Subcutaneous abdominal adipose tissue (tissue), 5 donors: Measurements from ENCODE around the gene CDYL2.

Source experiments
- H3K27ac ChIP-seq: one replicate; pipeline ENCODE4 v1.7.0; 2013; ENCODE audit warnings: low read depth, mild to moderate bottlenecking, inconsistent platforms, low read length, moderate library complexity
- H3K27me3 ChIP-seq, 5 donors: one replicate each; pipeline ENCODE4 v1.7.0; 2013; ENCODE audit warnings: low read length in 5 of 5, inconsistent platforms in 1 of 5; ENCODE audit not compliant: control insufficient read depth in 5 of 5, insufficient read depth in 4 of 5
- H3K36me3 ChIP-seq, 5 donors: one replicate each; pipeline ENCODE4 v1.7.0; 2013; ENCODE audit warnings: low read length in 5 of 5; ENCODE audit not compliant: control insufficient read depth in 5 of 5, insufficient read depth in 5 of 5
- H3K4me1 ChIP-seq, 5 donors: one replicate each; pipeline ENCODE4 v1.7.0; 2013; ENCODE audit warnings: low read length in 5 of 5, mild to moderate bottlenecking in 3 of 5, moderate library complexity in 1 of 5; ENCODE audit not compliant: control insufficient read depth in 5 of 5, insufficient read depth in 5 of 5
- H3K4me3 ChIP-seq, 5 donors: one replicate each; pipeline ENCODE4 v1.7.0; 2013; ENCODE audit warnings: low read length in 5 of 5, low read depth in 1 of 5
- H3K9ac ChIP-seq, 5 donors: one replicate each; pipeline ENCODE4 v1.7.0; 2013; ENCODE audit warnings: low read length in 5 of 5, mild to moderate bottlenecking in 4 of 5, moderate library complexity in 3 of 5
- H3K9me3 ChIP-seq, 5 donors: one replicate each; pipeline ENCODE4 v1.7.0; 2013; ENCODE audit warnings: low read length in 5 of 5; ENCODE audit not compliant: control insufficient read depth in 5 of 5
- donor health status: healthy.
- donor health status: healthy.
- donor health status: healthy.
- donor health status: healthy.
- donor health status: healthy.

The CDYL2 gene

DNA sequence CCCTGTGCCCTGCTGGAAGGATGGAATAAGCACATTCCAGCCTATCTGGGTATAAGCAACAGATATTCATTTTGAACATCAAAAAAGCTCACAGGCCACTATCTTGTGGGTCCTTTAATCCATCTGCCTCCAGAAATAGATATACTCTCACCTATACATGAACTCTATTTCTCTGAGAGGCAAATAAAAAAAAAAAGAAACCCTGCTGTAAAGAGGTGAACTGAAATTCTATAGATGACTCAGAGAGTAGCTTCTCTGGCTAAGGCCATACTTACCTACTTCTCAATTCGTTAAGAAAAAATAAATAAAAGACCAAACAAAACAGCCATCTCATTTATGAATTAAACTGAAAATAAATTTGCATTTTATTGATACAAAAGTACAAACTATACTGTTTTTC is 177.3 kb downstream of the CDYL2 start:
- Histone ChIP-seq H3K27me3 (no peaks in the 10 kb centered on the region), H3K4me1 (no peaks in the 10 kb centered on the region), H3K9ac (no peak overlapping the region), H3K36me3 (peaks cover 0 to 16% (median 4%) of the 10 kb centered on the region in 5 donors), H3K27ac (no peak overlapping the region), H3K9me3 (peaks cover 4 to 15% (median 9%) of the 10 kb centered on the region in 5 donors), H3K4me3 (no peak overlapping the region)

DNA sequence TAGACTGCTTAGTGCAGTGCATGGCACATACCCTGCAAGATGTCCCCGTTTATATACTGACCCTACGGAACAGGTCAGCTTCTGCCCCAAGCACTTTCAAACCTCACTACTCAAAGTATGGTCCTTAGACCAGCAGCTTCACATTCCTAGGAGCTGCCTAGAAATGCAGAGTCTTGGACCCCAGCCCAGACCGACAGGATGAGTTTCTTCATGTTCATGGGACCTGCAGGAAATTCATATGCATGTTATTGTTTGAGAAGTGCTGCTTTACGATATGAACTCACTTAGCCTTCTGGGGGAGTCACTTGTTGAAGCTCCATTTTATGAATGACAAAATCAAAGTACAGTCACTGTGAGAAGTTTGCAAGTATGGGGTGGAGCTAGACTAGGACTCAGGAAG is 181.0 kb downstream of the CDYL2 start:
- H3K36me3 ChIP-seq = peaks cover 7 to 24% (median 10%) of the 10 kb centered on the region in 5 donors

DNA sequence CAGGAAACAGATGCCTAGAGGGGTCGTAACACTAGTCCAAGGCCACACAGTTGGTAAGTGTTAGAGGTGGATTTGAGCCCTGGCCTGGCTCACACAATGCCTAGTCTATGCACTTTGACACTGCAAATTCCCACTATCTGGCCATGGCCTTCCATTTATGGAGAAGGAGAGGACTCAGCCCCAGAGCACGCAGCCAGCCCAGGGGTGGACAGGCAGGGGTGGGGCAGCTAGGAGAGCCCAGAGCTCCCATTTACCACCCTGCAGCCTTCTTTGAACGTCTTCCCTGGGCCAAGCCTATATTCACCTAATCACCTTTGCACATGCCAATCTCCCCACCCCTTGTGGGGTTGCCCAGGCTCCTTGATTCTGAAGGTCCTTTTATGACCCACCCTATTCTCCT is 182.4 kb downstream of the CDYL2 start:
- Histone ChIP-seq H3K36me3 (peaks cover 0 to 18% (median 10%) of the 10 kb centered on the region in 5 donors), H3K4me1 (no peaks in the 10 kb centered on the region), H3K9ac (no peak overlapping the region), H3K4me3 (no peak overlapping the region), H3K9me3 (peaks cover 4 to 9% (median 8%) of the 10 kb centered on the region in 5 donors), H3K27ac (no peak overlapping the region), H3K27me3 (no peaks in the 10 kb centered on the region)

More for the DNA sequence above, 181.0 kb downstream of the CDYL2 start:
- Histone ChIP-seq H3K27ac (no peak overlapping the region), H3K4me1 (no peaks in the 10 kb centered on the region), H3K9me3 (peaks cover 4 to 14% (median 8%) of the 10 kb centered on the region in 5 donors), H3K4me3 (no peak overlapping the region), H3K9ac (no peak overlapping the region), H3K27me3 (no peaks in the 10 kb centered on the region)

DNA sequence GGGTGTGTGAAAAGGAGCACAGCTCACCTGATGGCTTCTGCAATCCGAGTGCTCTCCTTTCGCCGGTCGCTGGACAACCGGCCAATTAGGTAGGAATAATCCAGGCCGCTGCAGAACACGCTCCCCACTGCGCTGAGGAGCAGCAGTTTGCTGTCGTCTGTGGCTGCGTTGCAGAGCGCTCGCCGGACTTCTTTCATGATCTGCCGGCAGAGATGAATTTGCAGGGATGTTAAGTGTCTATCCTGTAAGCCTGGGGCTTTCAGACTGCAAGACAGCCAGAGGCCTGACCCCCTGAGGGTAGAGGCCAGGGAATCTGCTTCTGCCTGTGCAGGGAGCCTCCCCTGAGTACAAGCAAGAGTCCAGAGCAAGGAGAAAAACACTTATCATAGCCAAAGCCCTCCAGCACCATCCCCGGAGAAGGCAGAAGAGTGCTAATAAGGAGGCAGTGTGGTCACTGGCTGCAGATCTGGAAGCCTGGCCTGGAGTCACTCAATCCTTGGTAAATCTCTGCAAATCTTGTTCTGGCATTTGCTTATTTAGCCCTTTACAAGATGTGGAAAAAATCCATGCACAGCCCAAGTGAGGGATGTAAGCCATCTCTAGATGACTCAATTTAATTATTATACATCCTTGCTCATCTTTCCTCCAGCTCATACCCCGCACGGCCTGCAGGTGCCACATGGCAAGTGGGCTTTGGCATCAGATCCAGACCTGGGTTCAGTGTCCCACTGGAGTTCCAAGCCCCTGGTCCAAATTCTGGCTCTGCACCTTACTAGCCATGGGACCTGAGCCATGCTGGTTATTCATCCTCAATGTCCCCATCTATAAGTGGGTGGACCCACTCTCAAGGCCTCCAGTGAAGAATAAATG is 183.4 kb downstream of the CDYL2 start:
- Histone ChIP-seq H3K9ac (no peak overlapping the region), H3K36me3 (peaks cover 0 to 18% (median 10%) of the 10 kb centered on the region in 5 donors), H3K4me1 (no peaks in the 10 kb centered on the region), H3K27ac (no peak overlapping the region), H3K27me3 (no peaks in the 10 kb centered on the region), H3K9me3 (peaks cover 4 to 9% (median 8%) of the 10 kb centered on the region in 5 donors), H3K4me3 (no peak overlapping the region)

DNA sequence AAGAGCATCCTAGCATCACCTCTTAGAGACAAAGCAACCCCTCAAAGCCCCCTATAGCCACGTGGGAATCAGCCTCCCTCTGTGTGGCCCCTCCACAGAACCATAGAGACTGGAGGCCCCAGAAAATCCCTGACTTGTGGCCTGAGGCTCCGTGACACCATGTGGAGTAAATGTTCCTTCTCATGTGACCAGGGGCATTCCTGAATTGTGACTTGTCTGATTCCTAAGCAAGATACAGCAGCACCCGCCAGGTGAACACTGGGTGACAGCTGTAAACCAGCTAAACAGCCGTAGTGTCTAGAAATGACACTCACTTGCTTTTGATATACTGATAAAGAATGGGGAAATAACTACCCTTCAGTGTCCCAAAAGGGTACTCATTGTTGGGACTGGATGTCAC is 184.6 kb downstream of the CDYL2 start:
- H3K4me1 ChIP-seq = no peaks in the 10 kb centered on the region
- H3K27ac ChIP-seq = no peak overlapping the region
- no peak overlapping the region for H3K4me3 ChIP-seq
- peaks cover 0 to 18% (median 10%) of the 10 kb centered on the region in 5 donors for H3K36me3 ChIP-seq
- H3K9me3 ChIP-seq = peaks cover 4 to 8% (median 5%) of the 10 kb centered on the region in 5 donors
- no peaks in the 10 kb centered on the region for H3K27me3 ChIP-seq
- H3K9ac ChIP-seq = no peak overlapping the region

DNA sequence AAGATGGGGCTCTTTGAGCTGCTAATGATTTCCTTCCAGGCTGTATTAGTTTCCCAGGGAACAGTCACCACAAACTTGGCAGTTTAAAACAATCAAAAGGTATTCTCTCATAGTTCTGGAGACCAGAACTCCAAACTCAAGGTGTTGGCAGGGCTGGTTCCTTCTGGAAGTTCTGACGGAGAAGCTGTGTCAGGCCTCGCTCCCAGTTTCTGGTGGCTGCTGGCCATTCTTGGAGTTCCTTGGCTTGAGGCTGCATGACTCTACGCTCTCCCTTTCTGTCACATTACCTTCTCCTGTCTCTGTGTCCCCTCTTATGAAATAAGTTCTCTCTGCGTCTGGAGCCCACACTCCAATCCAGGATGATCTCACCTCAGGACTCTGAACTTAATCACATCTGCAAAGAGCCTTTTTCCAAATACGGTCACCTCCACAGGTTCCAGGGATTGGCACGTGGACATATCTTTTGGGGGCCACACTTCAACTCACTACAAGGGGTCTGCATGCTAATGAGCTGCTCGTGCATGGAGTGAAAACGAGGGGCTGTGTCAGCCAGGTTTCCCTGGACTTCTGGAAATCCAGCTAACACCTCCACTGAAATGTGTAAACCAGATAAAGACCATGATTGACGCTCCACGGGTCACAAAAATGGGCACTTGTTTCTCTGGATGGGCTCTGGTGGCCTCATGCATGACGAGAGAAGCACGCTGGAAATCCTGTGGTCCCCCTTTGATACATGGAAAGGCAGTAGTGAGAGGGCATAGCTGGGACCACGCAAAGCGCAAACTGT is 185.3 kb downstream of the CDYL2 start:
- no peaks in the 10 kb centered on the region for H3K27me3 ChIP-seq
- no peak overlapping the region for H3K27ac ChIP-seq
- no peaks in the 10 kb centered on the region for H3K4me1 ChIP-seq
- peaks cover 0 to 5% (median 4%) of the 10 kb centered on the region in 5 donors for H3K9me3 ChIP-seq
- peaks cover 0 to 18% (median 10%) of the 10 kb centered on the region in 5 donors for H3K36me3 ChIP-seq
- H3K4me3 ChIP-seq = no peak overlapping the region
- H3K9ac ChIP-seq = no peak overlapping the region

DNA sequence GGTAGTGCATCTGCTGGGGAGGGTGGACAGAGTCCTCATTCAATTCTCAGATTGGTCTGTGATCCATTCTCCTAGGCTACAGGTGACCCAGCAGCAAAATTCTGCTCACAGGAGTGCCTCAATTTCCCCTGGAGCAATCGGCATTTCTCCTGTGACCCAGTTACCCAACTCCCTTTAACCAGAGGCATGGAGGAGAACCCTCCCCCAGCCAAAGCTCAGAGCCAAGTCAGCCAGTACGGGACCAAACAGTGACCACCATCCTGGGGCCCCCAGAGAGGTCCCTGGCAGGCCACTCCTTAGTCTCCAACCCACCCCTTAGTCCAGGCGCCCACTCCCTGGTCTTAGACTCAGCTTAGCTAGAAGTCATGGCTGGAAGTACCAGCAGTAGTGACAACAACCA is 188.0 kb downstream of the CDYL2 start:
- Histone ChIP-seq H3K27me3 (no peaks in the 10 kb centered on the region), H3K9ac (no peak overlapping the region), H3K36me3 (peaks cover 0 to 31% (median 18%) of the 10 kb centered on the region in 5 donors), H3K4me1 (no peaks in the 10 kb centered on the region), H3K27ac (no peak overlapping the region), H3K9me3 (no peaks in the 10 kb centered on the region), H3K4me3 (no peak overlapping the region)

DNA sequence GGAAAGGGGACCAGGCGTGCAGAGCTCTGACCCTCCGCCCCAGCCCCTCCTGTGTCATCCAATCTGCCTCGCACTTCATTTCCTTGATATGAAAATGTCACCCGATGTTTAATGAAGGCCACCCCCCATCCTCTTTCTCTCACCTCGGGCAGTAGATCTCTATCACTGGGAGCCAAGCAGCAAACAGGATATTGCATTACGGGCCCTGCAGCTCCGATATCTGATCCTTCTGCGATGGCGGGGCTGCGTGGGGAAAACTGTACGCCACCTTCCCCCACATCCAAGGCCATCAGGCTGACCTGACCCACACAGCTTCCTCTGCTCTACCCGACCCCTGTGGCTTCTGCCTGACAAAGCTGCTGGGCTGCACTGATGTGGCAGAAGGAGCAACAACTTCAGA is 188.7 kb downstream of the CDYL2 start:
- Histone ChIP-seq H3K27ac (no peak overlapping the region), H3K27me3 (no peaks in the 10 kb centered on the region), H3K9ac (no peak overlapping the region), H3K9me3 (no peaks in the 10 kb centered on the region), H3K4me3 (no peak overlapping the region), H3K36me3 (peaks cover 0 to 36% (median 20%) of the 10 kb centered on the region in 5 donors), H3K4me1 (no peaks in the 10 kb centered on the region)

DNA sequence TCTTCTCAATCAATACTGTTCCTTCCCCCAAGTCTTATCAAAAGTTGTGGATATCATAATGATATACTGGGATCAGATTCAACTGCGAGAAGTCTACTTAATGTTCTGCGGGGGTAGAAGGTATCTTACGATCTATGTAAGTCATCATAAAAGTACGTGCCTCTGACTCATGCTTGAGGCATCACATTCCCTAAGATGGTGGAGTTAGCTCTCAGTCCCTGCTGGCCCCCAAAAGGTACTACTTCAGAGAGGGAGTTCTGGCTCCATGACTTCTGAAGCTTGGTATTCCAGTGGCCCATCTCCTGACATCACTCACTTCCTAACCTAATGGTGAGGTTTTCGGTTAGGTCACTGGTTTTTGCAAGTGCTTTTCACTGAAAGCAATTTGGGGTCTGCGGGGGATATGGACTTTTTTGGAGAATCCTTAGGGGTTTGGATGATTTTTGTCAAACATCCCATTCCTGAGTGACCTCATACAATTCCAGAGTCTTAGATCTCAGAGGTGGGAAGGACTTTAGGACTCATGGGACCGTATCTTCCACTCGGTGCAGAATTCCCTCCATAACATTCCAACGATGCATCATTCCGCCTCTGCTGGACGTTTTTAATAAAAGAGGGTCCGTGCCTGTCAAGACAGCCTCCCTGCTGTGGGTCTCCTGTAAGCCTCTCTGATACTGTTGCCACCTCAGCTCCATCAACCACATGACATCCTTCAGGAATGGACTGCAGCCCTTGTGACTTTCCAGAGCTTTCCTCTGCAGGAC is 189.3 kb downstream of the CDYL2 start:
- no peak overlapping the region for H3K4me3 ChIP-seq
- H3K4me1 ChIP-seq = no peaks in the 10 kb centered on the region
- peaks cover 0 to 36% (median 18%) of the 10 kb centered on the region in 5 donors for H3K36me3 ChIP-seq
- no peaks in the 10 kb centered on the region for H3K27me3 ChIP-seq
- H3K27ac ChIP-seq = no peak overlapping the region
- H3K9me3 ChIP-seq = no peaks in the 10 kb centered on the region
- H3K9ac ChIP-seq = no peak overlapping the region
